NCI-H526 treated with DMSO at 0.1 percent for 48 hours (cell line): Measurements from ENCODE around the gene CCDC134.

Source experiments
- DNase-seq: peaks from one replicate; lab custom pipeline; 2025; lab: John Stamatoyannopoulos, UW

The CCDC134 gene

GRCh38 chr22:41787331-41787730 lies 13.1 kb upstream of the CCDC134 start:
- DNase-seq = no peak

- DNase-seq = no peak
These were observed 6.6 kb upstream of the CCDC134 start for GRCh38 chr22:41793871-41794270.

GRCh38 chr22:41798736-41799135 lies 1.7 kb upstream of the CCDC134 start:
- no peak for DNase-seq

- DNase-seq = no peak
These were observed 762 bp upstream of the CCDC134 start for GRCh38 chr22:41799486-41800347.

GRCh38 chr22:41801147-41801819 lies 804 bp downstream of the CCDC134 start:
- no peak for DNase-seq

DNA sequence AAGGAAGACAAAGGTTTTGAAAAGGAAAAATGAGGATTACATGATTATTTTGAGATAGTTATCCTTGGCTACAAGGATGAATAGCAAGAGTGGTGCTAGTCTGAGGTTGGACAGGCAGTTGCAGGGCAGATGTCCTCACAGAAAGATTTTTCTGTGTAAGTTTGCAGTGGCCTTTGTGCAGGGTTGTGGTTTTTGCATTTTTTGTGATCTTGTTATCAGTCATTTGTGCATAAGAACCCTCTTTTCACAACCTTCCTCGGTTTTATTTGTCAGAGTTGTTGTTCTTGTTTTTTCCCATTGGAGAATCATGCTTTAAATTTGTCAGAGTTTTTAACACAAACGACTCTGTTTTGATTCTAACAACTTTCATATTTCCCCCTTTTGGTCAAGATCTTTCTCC lies 1.4 kb downstream of the CCDC134 start:
- DNase-seq = no peak

DNA sequence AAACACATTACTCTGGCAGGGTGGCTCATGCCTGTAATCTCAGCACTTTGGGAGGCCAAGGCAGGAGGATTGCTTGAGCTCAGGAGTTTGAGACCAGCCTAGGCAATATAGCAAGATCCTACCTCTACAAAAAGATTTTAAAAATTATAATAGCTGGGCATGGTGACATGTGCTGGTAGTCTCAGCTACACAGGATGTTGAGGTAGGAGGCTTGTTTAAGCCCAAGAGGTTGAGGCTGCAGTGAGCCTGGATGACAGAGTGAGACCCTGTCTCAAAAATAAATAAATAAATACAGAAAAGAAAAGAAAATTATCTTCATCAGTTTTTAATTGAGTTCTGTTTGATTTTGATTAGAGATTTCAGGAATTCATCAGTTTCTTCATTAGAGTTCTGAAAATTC lies 5.2 kb downstream of the CCDC134 start:
- no peak for DNase-seq

DNA sequence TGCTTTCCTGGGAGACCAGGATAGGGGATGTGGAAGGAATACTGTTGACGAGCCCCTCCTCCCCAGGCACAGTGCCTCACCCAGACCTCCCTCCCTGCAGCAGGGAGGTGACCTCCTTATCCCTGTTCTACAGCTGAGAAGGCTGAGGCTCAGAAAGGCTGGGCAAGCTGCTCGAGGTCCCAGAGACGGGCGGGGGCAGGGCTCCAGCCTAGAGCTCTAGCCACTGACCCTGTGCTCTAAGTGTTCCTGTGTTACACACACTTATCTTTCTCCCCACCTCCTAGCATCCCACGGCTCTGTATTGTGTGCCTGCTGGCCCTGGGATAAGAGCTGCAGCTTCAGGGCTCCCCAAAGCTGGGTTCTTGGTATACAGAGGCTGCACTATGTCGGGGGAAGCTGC lies 7.9 kb downstream of the CCDC134 start:
- DNase-seq = no peak

GRCh38 chr22:41810022-41810421 lies 9.5 kb downstream of the CCDC134 start:
- no peak for DNase-seq

GRCh38 chr22:41812805-41813545 lies 12.5 kb downstream of the CCDC134 start:
- no peak for DNase-seq

- no peak for DNase-seq
These were observed 13.4 kb downstream of the CCDC134 start for GRCh38 chr22:41813726-41814410.

DNA sequence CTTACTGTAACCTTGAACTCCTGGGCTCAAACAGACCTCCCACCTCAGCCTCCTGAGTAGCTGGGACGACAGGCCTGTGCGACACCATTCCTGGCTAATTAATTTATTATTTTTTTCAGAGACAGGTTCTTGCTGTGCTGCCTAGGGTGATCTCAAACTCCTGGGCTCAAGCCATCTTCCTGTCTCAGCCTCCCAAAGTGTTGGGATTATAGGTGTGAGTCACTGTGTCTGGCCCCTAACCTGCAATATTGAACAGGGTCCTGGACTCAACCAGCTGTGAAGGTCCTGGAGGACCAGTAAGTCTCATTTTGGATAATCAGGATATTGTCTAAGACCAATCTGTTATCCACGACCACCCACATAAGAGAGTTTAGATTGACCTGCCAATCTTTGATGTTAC lies 15.2 kb downstream of the CCDC134 start:
- no peak for DNase-seq

DNA sequence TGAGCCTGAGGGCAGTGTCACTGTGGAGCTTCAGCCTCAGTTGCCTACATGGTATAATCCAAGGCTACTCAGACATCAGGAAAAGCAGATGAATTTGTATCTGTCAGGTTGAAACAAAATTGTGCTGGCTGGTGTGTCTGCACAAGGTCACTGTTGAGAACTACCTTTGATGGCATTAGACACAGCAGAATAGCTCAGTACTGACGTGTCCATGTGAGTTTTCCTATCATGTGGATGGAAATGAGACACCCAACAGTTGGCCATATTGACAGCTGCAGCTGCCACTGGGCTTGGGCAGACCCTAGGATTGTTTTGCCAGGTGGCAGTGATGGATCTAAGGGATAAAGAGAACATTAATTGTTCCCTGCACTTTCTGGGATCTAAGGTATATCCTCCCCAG lies 15.8 kb downstream of the CCDC134 start:
- no peak for DNase-seq

DNA sequence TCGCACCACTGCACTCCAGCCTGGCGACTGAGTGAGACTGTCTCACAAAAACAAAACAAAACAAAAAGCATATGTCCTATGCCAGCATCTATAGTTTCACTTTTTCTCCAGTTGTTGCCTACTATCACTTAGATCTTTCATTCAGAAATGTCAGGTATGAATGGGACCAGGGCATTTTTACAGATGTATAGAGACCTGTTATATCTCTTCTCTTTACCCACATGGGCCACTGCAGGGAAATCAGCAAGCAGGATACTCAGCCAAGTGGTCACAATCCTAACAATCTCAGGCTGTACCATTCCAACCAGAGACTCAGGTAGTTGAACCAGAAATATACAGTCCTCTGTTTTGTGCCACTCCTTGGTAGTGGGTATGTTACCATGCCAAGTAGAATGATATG lies 16.4 kb downstream of the CCDC134 start:
- DNase-seq = no peak

DNA sequence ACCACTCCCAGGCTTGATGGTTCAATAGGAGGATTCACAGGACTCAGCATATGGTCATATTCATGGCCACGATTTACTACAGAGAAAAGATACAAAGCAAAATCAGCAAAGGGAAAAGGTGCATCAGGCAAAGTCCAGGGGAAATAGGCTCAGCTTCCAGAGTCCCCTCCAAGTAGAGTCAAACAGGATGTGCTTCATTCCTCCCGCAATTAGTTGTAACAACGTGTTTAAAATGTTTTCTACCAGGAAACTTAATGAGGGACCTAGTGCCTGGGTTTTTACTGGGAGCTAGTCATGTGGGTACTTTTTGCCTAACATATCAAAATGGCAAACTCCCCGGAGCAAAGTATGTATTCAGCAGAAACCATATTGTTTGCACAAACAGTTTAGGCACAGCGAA lies 17.5 kb downstream of the CCDC134 start:
- DNase-seq = no peak

- no peak for DNase-seq
These were observed 18.1 kb downstream of the CCDC134 start for GRCh38 chr22:41818596-41818995.

- DNase-seq = no peak
These were observed 18.8 kb downstream of the CCDC134 start for GRCh38 chr22:41819257-41819656.

DNA sequence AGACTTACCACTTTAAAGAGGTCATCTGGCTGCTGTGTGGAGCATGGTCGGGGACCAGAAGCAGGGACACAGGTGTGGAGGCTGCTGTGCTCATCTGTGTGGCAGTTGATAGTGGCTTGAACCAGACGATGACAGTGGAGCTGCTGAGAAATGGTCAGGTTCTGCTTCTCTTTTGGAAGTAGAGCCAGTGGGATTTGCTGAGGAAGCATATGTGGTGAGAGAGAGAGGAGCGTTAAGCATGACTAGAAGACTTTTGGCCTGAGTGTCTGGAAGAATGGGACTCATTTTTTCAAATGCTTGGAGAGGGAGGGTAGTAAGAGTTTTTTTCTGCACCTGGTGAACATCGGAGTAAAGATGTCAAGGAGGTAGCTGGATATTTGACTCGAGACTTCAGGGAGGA lies 20.0 kb downstream of the CCDC134 start:
- no peak for DNase-seq

GRCh38 chr22:41821471-41822316 lies 21.2 kb downstream of the CCDC134 start:
- no peak for DNase-seq

GRCh38 chr22:41822317-41823057 lies 22.0 kb downstream of the CCDC134 start:
- peak; percentile 19 for DNase-seq

GRCh38 chr22:41823797-41824196 lies 23.3 kb downstream of the CCDC134 start:
- no peak for DNase-seq
